Caco-2 (cell line): ENCODE results near the gene CAMKMT. TPM values are rescaled to one million over a fixed set of nuclear protein-coding genes. Genes with fewer than 3 reads are reported as not detected.

ENCODE experiments used
- BruUV-seq: library from RNA; stranded (reverse); fragments of 400-500 nt; replicated peaks from 2 replicates; lab custom pipeline; 2021; lab: Mats Ljungman, UMichigan
- CTCF ChIA-PET: fragments of 300-600 bp; sonication (Branson Sonifier 250); formaldehyde crosslinking; loops from one replicate; lab custom pipeline; 2022; ENCODE audit warnings: antibody characterized with exemption; lab: Charles Lee
- POLR2A ChIA-PET: fragments of 300-600 bp; sonication (Branson Sonifier 250); formaldehyde crosslinking; loops from one replicate; lab custom pipeline; 2022; ENCODE audit warnings: antibody characterized with exemption; lab: Charles Lee
- DNase-seq, 2 experiments: peaks; one replicate each; pipeline versions ENCODE4 v3.0.0 to v3.0.0-alpha.2; 2020 to 2022
- H3K27me3 ChIP-seq: replicated peaks from 2 replicates; pipeline ENCODE4 v1.6.0; 2011; ENCODE audit warnings: low read length; ENCODE audit not compliant: control insufficient read depth, insufficient read depth
- H3K36me3 ChIP-seq: 2 replicates; pipeline ENCODE4 v1.5.1; 2011; ENCODE audit warnings: low read length; ENCODE audit not compliant: control insufficient read depth, insufficient read depth
- H3K4me1 ChIP-seq: fragments of 250-450 bp; sonication (Bioruptor Pico); 2 replicates; pipeline ENCODE4 v1.5.1; 2020; ENCODE audit warnings: mild to moderate bottlenecking
- H3K4me3 ChIP-seq: 2 replicates; pipeline ENCODE4 v1.5.1; 2011; ENCODE audit warnings: low read depth, mild to moderate bottlenecking, control low read depth, low read length
- H3K9me3 ChIP-seq: fragments of 250-450 bp; sonication (Bioruptor Pico); 2 replicates; pipeline ENCODE4 v1.5.1; 2020; ENCODE audit warnings: mild to moderate bottlenecking, moderate library complexity
- H3K27ac Mint-ChIP-seq: one replicate; pipeline ENCODE4 v1.8.0; 2022; ENCODE audit warnings: mixed read lengths; ENCODE audit not compliant: unreplicated experiment
- H3K27me3 Mint-ChIP-seq: one replicate; pipeline ENCODE4 v1.8.0; 2022; ENCODE audit warnings: mixed read lengths; ENCODE audit not compliant: insufficient read depth, unreplicated experiment
- H3K36me3 Mint-ChIP-seq: one replicate; pipeline ENCODE4 v1.8.0; 2022; ENCODE audit warnings: mild to moderate bottlenecking, mixed read lengths; ENCODE audit not compliant: insufficient read depth, unreplicated experiment
- H3K4me1 Mint-ChIP-seq: one replicate; pipeline ENCODE4 v1.8.0; 2022; ENCODE audit warnings: low read depth, mixed read lengths; ENCODE audit not compliant: unreplicated experiment
- H3K4me3 Mint-ChIP-seq: one replicate; pipeline ENCODE4 v1.8.0; 2022; ENCODE audit warnings: mild to moderate bottlenecking, moderate library complexity, mixed read lengths; ENCODE audit not compliant: unreplicated experiment
- H3K9me3 Mint-ChIP-seq: one replicate; pipeline ENCODE4 v1.8.0; 2022; ENCODE audit warnings: mixed read lengths; ENCODE audit not compliant: unreplicated experiment
- CTCF ChIP-seq, 2 experiments: fragments of 200-600 bp in 1 of 2; IDR thresholded peaks; 1 replicate in 1 of 2; 2 replicates in 1 of 2; pipeline versions ENCODE4 v1.5.1 to v1.8.0; 2011 to 2022; ENCODE audit warnings: antibody characterized with exemption in 1 of 2, control low read depth in 1 of 2, inconsistent platforms in 1 of 2, low read depth in 1 of 2, low read length in 1 of 2, mild to moderate bottlenecking in 1 of 2, moderate library complexity in 1 of 2; ENCODE audit not compliant: insufficient read depth in 1 of 2, severe bottlenecking in 1 of 2, unreplicated experiment in 1 of 2
- intact Hi-C: fragments of 100-400 bp; cut with micrococcal nuclease; formaldehyde crosslinking; loops from one replicate; pipeline ENCODE4 v1.10.0; 2022; ENCODE audit not compliant: unreplicated experiment
- total RNA-seq: library from RNA; stranded (reverse); gene quantifications from 2 replicates; pipeline ENCODE4 v1.2.3, GENCODE V29; 2022

CAMKMT gene
- total RNA-seq, 1 experiment from 2014 or later = 25.2 TPM

GRCh38 chr2:44470151-44470550 is 108.4 kb downstream of the CAMKMT start:
- Mint-ChIP-seq H3K27ac (no peak overlapping the region), H3K4me1 (no peaks in the 10 kb centered on the region), H3K4me3 (no peak overlapping the region), H3K27me3 (no peaks in the 10 kb centered on the region), H3K9me3 (peaks cover 12% of the 10 kb centered on the region), H3K36me3 (no peaks in the 10 kb centered on the region)
- no peaks in the 10 kb centered on the region for H3K4me1 ChIP-seq
- 0 out of 2 replicates have a peak, but pooled peaks cover 8% of the 10 kb centered on the region for H3K9me3 ChIP-seq
- no peaks in the 10 kb centered on the region for H3K27me3 ChIP-seq
- POLR2A ChIA-PET = no interaction called here
- CTCF ChIA-PET = interaction anchor here (0.6 to 1.4 kb wide), 4 partner anchors 10 to 78 kb away, joined by 3 to 6 read pairs (median 4); no protein-coding TSS in a partner anchor
- no peak for TF ChIP-seq CTCF (IDR thresholded peaks at IDR 0.05; ENCODE audit: insufficient read depth in 1 of 2, low read depth in 1 of 2, low read length in 1 of 2, severe bottlenecking in 1 of 2, unreplicated experiment in 1 of 2)
- intact Hi-C loops = no loop called here
- no peaks in the 10 kb centered on the region for H3K36me3 ChIP-seq
- no TSS peak for BruUV-seq
- DNase-seq = no peak
- no peak overlapping the region for H3K4me3 ChIP-seq

GRCh38 chr2:44477657-44478414 is 116.1 kb downstream of the CAMKMT start:
- Mint-ChIP-seq H3K27ac (no peak overlapping the region), H3K9me3 (no peaks in the 10 kb centered on the region), H3K4me1 (no peaks in the 10 kb centered on the region), H3K4me3 (no peak overlapping the region), H3K36me3 (no peaks in the 10 kb centered on the region), H3K27me3 (no peaks in the 10 kb centered on the region)
- ChIA-PET POLR2A (no interaction called here), CTCF (interaction anchor here (0.7 to 1.2 kb wide), 4 partner anchors 85 to 478 kb away, joined by 4 to 5 read pairs (median 5); no protein-coding TSS in a partner anchor)
- TF ChIP-seq CTCF (IDR thresholded peaks at IDR 0.05; ENCODE audit: insufficient read depth in 1 of 2, low read depth in 1 of 2, low read length in 1 of 2, severe bottlenecking in 1 of 2, unreplicated experiment in 1 of 2) = no peak
- Histone ChIP-seq H3K4me1 (no peaks in the 10 kb centered on the region), H3K27me3 (no peaks in the 10 kb centered on the region), H3K36me3 (no peaks in the 10 kb centered on the region), H3K9me3 (no peaks in the 10 kb centered on the region), H3K4me3 (no peak overlapping the region)
- intact Hi-C loops = loop anchor here (5.0 kb wide), 1 partner anchor 139 kb away; no protein-coding TSS in a partner anchor
- BruUV-seq = no TSS peak
- DNase-seq = no peak

GRCh38 chr2:44479127-44479887 is 117.6 kb downstream of the CAMKMT start:
- no peaks in the 10 kb centered on the region for H3K27me3 Mint-ChIP-seq
- no peaks in the 10 kb centered on the region for H3K9me3 Mint-ChIP-seq
- H3K4me1 ChIP-seq = no peaks in the 10 kb centered on the region
- no peaks in the 10 kb centered on the region for H3K36me3 Mint-ChIP-seq
- intact Hi-C loops = loop anchor here (1.0 to 5.0 kb wide), 6 partner anchors 87 to 476 kb away; no protein-coding TSS in a partner anchor
- H3K9me3 ChIP-seq = no peaks in the 10 kb centered on the region
- ChIA-PET POLR2A (no interaction called here), CTCF (interaction anchor here (0.5 to 1.6 kb wide), 57 partner anchors 9 to 494 kb away, joined by 3 to 53 read pairs (median 3); partner anchors contain the start of genes CAMKMT and PREPL)
- no peak overlapping the region for H3K4me3 Mint-ChIP-seq
- peak; percentile 99 to 100 for TF ChIP-seq CTCF (IDR thresholded peaks at IDR 0.05; ENCODE audit: insufficient read depth in 1 of 2, low read depth in 1 of 2, low read length in 1 of 2, severe bottlenecking in 1 of 2, unreplicated experiment in 1 of 2)
- H3K27ac Mint-ChIP-seq = no peak overlapping the region
- no TSS peak for BruUV-seq
- no peak overlapping the region for H3K4me3 ChIP-seq
- peak; percentile 54 to 79 for DNase-seq
- no peaks in the 10 kb centered on the region for H3K4me1 Mint-ChIP-seq
- no peaks in the 10 kb centered on the region for H3K36me3 ChIP-seq
- no peaks in the 10 kb centered on the region for H3K27me3 ChIP-seq
